Ectodermal cell (in vitro differentiated cells): ENCODE results near the gene NTM.

ENCODE experiments used
- H3K27ac ChIP-seq: 2 replicates; pipeline ENCODE4 v1.7.0; 2013; ENCODE audit warnings: mild to moderate bottlenecking, low read depth, low read length; ENCODE audit not compliant: insufficient read depth, poor library complexity, severe bottlenecking
- H3K27me3 ChIP-seq: 2 replicates; pipeline ENCODE4 v1.7.0; 2013; ENCODE audit warnings: mild to moderate bottlenecking, low read length; ENCODE audit not compliant: insufficient read depth, control insufficient read depth, poor library complexity, severe bottlenecking
- H3K36me3 ChIP-seq: one replicate; pipeline ENCODE4 v1.7.0; 2013; ENCODE audit warnings: low read length; ENCODE audit not compliant: control insufficient read depth, insufficient read depth
- H3K4me1 ChIP-seq: one replicate; pipeline ENCODE4 v1.7.0; 2013; ENCODE audit warnings: low read length; ENCODE audit not compliant: control insufficient read depth, insufficient read depth
- H3K4me3 ChIP-seq: 2 replicates; pipeline ENCODE4 v1.7.0; 2013; ENCODE audit warnings: low read depth, low read length, control low read depth; ENCODE audit not compliant: insufficient read depth
- H3K9me3 ChIP-seq: 2 replicates; pipeline ENCODE4 v1.7.0; 2013; ENCODE audit warnings: mild to moderate bottlenecking, low read length, moderate library complexity; ENCODE audit not compliant: control insufficient read depth
- WGBS, 2 experiments: methylation state at CpG; one replicate each; pipeline ENCODE4 v1.1.7; 2013; ENCODE audit warnings: missing lambda C conversion rate in 2 of 2; 5-methylcytosine and 5-hydroxymethylcytosine counted together

The NTM gene

GRCh38 chr11:132008872-132009271 is 638.5 kb downstream of the NTM start:
- H3K4me3 ChIP-seq = no peak overlapping the region
- H3K4me1 ChIP-seq = peaks cover 24% of the 10 kb centered on the region
- 6 to 9% methylated on average over 3 to 4 of the region's 4 CpGs for WGBS, 2 experiments
- no peak overlapping the region for H3K27ac ChIP-seq
- H3K36me3 ChIP-seq = no peaks in the 10 kb centered on the region
- no peaks in the 10 kb centered on the region for H3K27me3 ChIP-seq
- H3K9me3 ChIP-seq = no peaks in the 10 kb centered on the region

GRCh38 chr11:132020001-132020400 is 649.6 kb downstream of the NTM start:
- no peaks in the 10 kb centered on the region for H3K9me3 ChIP-seq
- no peaks in the 10 kb centered on the region for H3K27me3 ChIP-seq
- H3K27ac ChIP-seq = no peak overlapping the region
- H3K36me3 ChIP-seq = no peaks in the 10 kb centered on the region
- WGBS, 2 experiments = 100% methylated on average over 1 of the region's 1 CpG
- H3K4me1 ChIP-seq = no peaks in the 10 kb centered on the region
- no peak overlapping the region for H3K4me3 ChIP-seq

- H3K27me3 ChIP-seq = no peaks in the 10 kb centered on the region
- no peak overlapping the region for H3K4me3 ChIP-seq
- H3K27ac ChIP-seq = no peak overlapping the region
- H3K36me3 ChIP-seq = no peaks in the 10 kb centered on the region
- WGBS, 2 experiments = 92 to 97% methylated on average over 5 of the region's 5 CpGs
- H3K9me3 ChIP-seq = no peaks in the 10 kb centered on the region
- no peaks in the 10 kb centered on the region for H3K4me1 ChIP-seq
Observed at GRCh38 chr11:132022285-132022684, 651.9 kb downstream of the NTM start.

GRCh38 chr11:132022733-132023478 is 652.5 kb downstream of the NTM start:
- H3K9me3 ChIP-seq = no peaks in the 10 kb centered on the region
- no peaks in the 10 kb centered on the region for H3K36me3 ChIP-seq
- WGBS, 2 experiments = 85 to 88% methylated on average over 6 of the region's 6 CpGs
- H3K4me3 ChIP-seq = no peak overlapping the region
- H3K27me3 ChIP-seq = no peaks in the 10 kb centered on the region
- H3K27ac ChIP-seq = no peak overlapping the region
- no peaks in the 10 kb centered on the region for H3K4me1 ChIP-seq

GRCh38 chr11:132024587-132025295 is 654.3 kb downstream of the NTM start:
- no peaks in the 10 kb centered on the region for H3K27me3 ChIP-seq
- no peaks in the 10 kb centered on the region for H3K36me3 ChIP-seq
- no peak overlapping the region for H3K27ac ChIP-seq
- 86 to 92% methylated on average over 8 of the region's 8 CpGs for WGBS, 2 experiments
- H3K4me1 ChIP-seq = no peaks in the 10 kb centered on the region
- H3K4me3 ChIP-seq = no peak overlapping the region
- no peaks in the 10 kb centered on the region for H3K9me3 ChIP-seq

GRCh38 chr11:132026746-132027145 is 656.3 kb downstream of the NTM start:
- Histone ChIP-seq H3K9me3 (no peaks in the 10 kb centered on the region), H3K27me3 (no peaks in the 10 kb centered on the region), H3K4me3 (no peak overlapping the region), H3K27ac (no peak overlapping the region), H3K36me3 (no peaks in the 10 kb centered on the region), H3K4me1 (no peaks in the 10 kb centered on the region)
- WGBS, 2 experiments = 79 to 88% methylated on average over 3 of the region's 3 CpGs

- H3K4me1 ChIP-seq = no peaks in the 10 kb centered on the region
- no peak overlapping the region for H3K4me3 ChIP-seq
- no peak overlapping the region for H3K27ac ChIP-seq
- no peaks in the 10 kb centered on the region for H3K36me3 ChIP-seq
- 83 to 91% methylated on average over 4 of the region's 4 CpGs for WGBS, 2 experiments
- no peaks in the 10 kb centered on the region for H3K9me3 ChIP-seq
- H3K27me3 ChIP-seq = no peaks in the 10 kb centered on the region
Observed at GRCh38 chr11:132028380-132029240, 658.2 kb downstream of the NTM start.

- Histone ChIP-seq H3K9me3 (no peaks in the 10 kb centered on the region), H3K4me3 (no peak overlapping the region), H3K36me3 (no peaks in the 10 kb centered on the region), H3K4me1 (no peaks in the 10 kb centered on the region), H3K27ac (no peak overlapping the region), H3K27me3 (no peaks in the 10 kb centered on the region)
- 95 to 96% methylated on average over 3 of the region's 3 CpGs for WGBS, 2 experiments
Observed at GRCh38 chr11:132030896-132031295, 660.5 kb downstream of the NTM start.

GRCh38 chr11:132032555-132032954 is 662.1 kb downstream of the NTM start:
- H3K4me1 ChIP-seq = no peaks in the 10 kb centered on the region
- H3K4me3 ChIP-seq = no peak overlapping the region
- H3K9me3 ChIP-seq = no peaks in the 10 kb centered on the region
- no peaks in the 10 kb centered on the region for H3K27me3 ChIP-seq
- WGBS, 2 experiments = 93 to 98% methylated on average over 2 of the region's 2 CpGs
- no peak overlapping the region for H3K27ac ChIP-seq
- H3K36me3 ChIP-seq = no peaks in the 10 kb centered on the region

GRCh38 chr11:132033051-132033450 is 662.6 kb downstream of the NTM start:
- Histone ChIP-seq H3K27ac (no peak overlapping the region), H3K4me1 (no peaks in the 10 kb centered on the region), H3K9me3 (no peaks in the 10 kb centered on the region), H3K4me3 (no peak overlapping the region), H3K36me3 (no peaks in the 10 kb centered on the region), H3K27me3 (no peaks in the 10 kb centered on the region)
- 93 to 98% methylated on average over 4 of the region's 4 CpGs for WGBS, 2 experiments
